Neural cell (in vitro differentiated cells): Measurements from ENCODE around the gene USP25. TPM values are rescaled to one million over a fixed set of nuclear protein-coding genes. Genes with fewer than 3 reads are reported as not detected.

Source experiments
- H2AFZ ChIP-seq: fragments of 200-600, 300-800 bp; sonication (generic), shearing (Covaris generic); 2 replicates; pipeline ENCODE4 v1.6.0; 2014; ENCODE audit warnings: low read depth, mild to moderate bottlenecking, antibody characterized with exemption, low read length, moderate library complexity
- H3F3A ChIP-seq: fragments of 200-600 bp; shearing (Covaris generic); 2 replicates; pipeline ENCODE4 v1.6.1; 2016; ENCODE audit warnings: mild to moderate bottlenecking, moderate library complexity, mixed read lengths, antibody characterized with exemption, low read length; ENCODE audit not compliant: insufficient read depth, poor library complexity, severe bottlenecking
- H3K27ac ChIP-seq: fragments of 200-600, 300-800 bp; sonication (generic), shearing (Covaris generic); 2 replicates; pipeline ENCODE4 v1.5.1; 2014; ENCODE audit warnings: mild to moderate bottlenecking, low read length, moderate library complexity
- H3K27me3 ChIP-seq: fragments of 300-800, 200-600 bp; sonication (generic), shearing (Covaris generic); 2 replicates; pipeline ENCODE4 v1.6.0; 2014; ENCODE audit warnings: mild to moderate bottlenecking, low read depth, low read length, moderate library complexity; ENCODE audit not compliant: insufficient read depth
- H3K36me3 ChIP-seq: fragments of 300-800, 200-600 bp; sonication (generic), shearing (Covaris generic); 2 replicates; pipeline ENCODE4 v1.5.1; 2014; ENCODE audit warnings: mild to moderate bottlenecking, antibody characterized with exemption, low read length, moderate library complexity; ENCODE audit not compliant: insufficient read depth
- H3K4me2 ChIP-seq: fragments of 300-800, 200-600 bp; sonication (generic), shearing (Covaris generic); 2 replicates; pipeline ENCODE4 v1.6.0; 2014; ENCODE audit warnings: mild to moderate bottlenecking, low read length
- H3K4me3 ChIP-seq: fragments of 300-800, 200-600 bp; sonication (generic), shearing (Covaris generic); 2 replicates; pipeline ENCODE4 v1.5.1; 2014; ENCODE audit warnings: mild to moderate bottlenecking, low read length, moderate library complexity
- H3K79me2 ChIP-seq: fragments of 200-600 bp; shearing (Covaris generic); replicated peaks from 2 replicates; pipeline ENCODE4 v1.6.0; 2014; ENCODE audit warnings: mild to moderate bottlenecking, low read length, moderate library complexity; ENCODE audit not compliant: insufficient read depth
- H3K9ac ChIP-seq: fragments of 300-800, 200-600 bp; sonication (generic), shearing (Covaris generic); 2 replicates; pipeline ENCODE4 v1.6.1; 2016; ENCODE audit warnings: mild to moderate bottlenecking, low read length, mixed read lengths
- H3K9me2 ChIP-seq: fragments of 200-600 bp; shearing (Covaris generic); 2 replicates; pipeline ENCODE4 v1.6.1; 2016; ENCODE audit warnings: mild to moderate bottlenecking, low read length, mixed read lengths; ENCODE audit not compliant: insufficient read depth
- H3K9me3 ChIP-seq: fragments of 200-600, 300-800 bp; sonication (generic), shearing (Covaris generic); 2 replicates; pipeline ENCODE4 v1.6.1; 2016; ENCODE audit warnings: mild to moderate bottlenecking, mixed run types, low read length, moderate library complexity, mixed read lengths
- H4K20me1 ChIP-seq: fragments of 200-600 bp; shearing (Covaris generic); 2 replicates; pipeline ENCODE4 v1.6.1; 2016; ENCODE audit warnings: mild to moderate bottlenecking, mixed run types; ENCODE audit not compliant: insufficient read depth
- EP300 ChIP-seq: fragments of 450-650 bp; conservative IDR thresholded peaks from 2 replicates; pipeline ENCODE4 v1.6.1; 2014; ENCODE audit warnings: antibody characterized with exemption, mild to moderate bottlenecking, moderate library complexity; ENCODE audit not compliant: poor library complexity, severe bottlenecking
- EZH2 ChIP-seq: fragments of 200-600, 300-800 bp; shearing (Covaris generic), sonication (generic); IDR thresholded peaks from 2 replicates; pipeline ENCODE4 v1.6.1; 2014; ENCODE audit warnings: antibody characterized with exemption, low read length, borderline replicate concordance, mild to moderate bottlenecking; ENCODE audit not compliant: insufficient read depth, poor library complexity, severe bottlenecking
- MXI1 ChIP-seq: fragments of 450-650 bp; conservative IDR thresholded peaks from 2 replicates; pipeline ENCODE4 v1.6.1; 2014; ENCODE audit warnings: antibody characterized with exemption, mild to moderate bottlenecking; ENCODE audit not compliant: poor library complexity, severe bottlenecking
- POLR2AphosphoS5 ChIP-seq: IDR thresholded peaks from 2 replicates; pipeline ENCODE4 v1.6.1; 2012
- RAD21 ChIP-seq: fragments of 450-650 bp; conservative IDR thresholded peaks from 2 replicates; pipeline ENCODE4 v1.6.1; 2014; ENCODE audit warnings: antibody characterized with exemption, mild to moderate bottlenecking, moderate library complexity
- SMC3 ChIP-seq: fragments of 450-650 bp; conservative IDR thresholded peaks from 2 replicates; pipeline ENCODE4 v1.6.1; 2014; ENCODE audit warnings: antibody characterized with exemption, mild to moderate bottlenecking, moderate library complexity; ENCODE audit not compliant: poor library complexity
- TAF1 ChIP-seq: IDR thresholded peaks from 2 replicates; pipeline ENCODE4 v1.6.1; 2012; ENCODE audit warnings: low read depth
- polyA plus RNA-seq: library from polyadenylated mRNA; depleted of rRNA; stranded (reverse); fragments of >200 nt; gene quantifications from 2 replicates; pipeline ENCODE4 v1.2.3, GENCODE V29; 2014
- TF ChIP-seq, protein P1 (sequence below): IDR thresholded peaks from 2 replicates; pipeline ENCODE4 v1.6.1; 2012; ENCODE audit warnings: borderline replicate concordance
- TF ChIP-seq, protein P2 (sequence below): fragments of 450-650 bp; IDR thresholded peaks from 2 replicates; pipeline ENCODE4 v1.5.1; 2014; ENCODE audit warnings: antibody characterized with exemption, mild to moderate bottlenecking, moderate library complexity; ENCODE audit not compliant: poor library complexity, severe bottlenecking

The USP25 gene
- polyA plus RNA-seq, 1 donor from 2014 or later: 19.2 TPM

DNA sequence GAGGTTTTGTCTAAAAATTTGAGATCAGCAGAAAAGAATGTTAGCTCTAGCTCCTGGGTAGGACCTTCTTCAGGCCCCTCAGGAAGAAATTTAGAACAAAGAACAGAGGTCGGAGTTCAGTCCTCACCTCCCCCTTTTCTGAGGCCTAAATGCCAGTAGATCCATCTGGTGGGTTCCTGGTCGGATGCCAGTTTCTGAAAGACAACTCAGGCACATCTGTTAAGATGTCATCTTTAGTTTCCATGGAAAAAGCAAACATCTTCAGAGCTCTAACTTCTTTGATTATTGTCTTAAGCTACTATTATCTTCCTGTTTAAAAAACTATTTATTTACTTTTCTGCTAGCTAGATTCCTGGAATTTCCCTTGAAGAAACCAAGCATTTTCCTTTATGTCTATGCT lies 37.1 kb upstream of the USP25 start:
- no peaks in the 10 kb centered on the region for H3K27me3 ChIP-seq
- TF ChIP-seq SMC3: no peak
- no peak for TF ChIP-seq TAF1
- no peak for TF ChIP-seq EP300
- TF ChIP-seq EZH2: no peak
- no peak for TF ChIP-seq RAD21
- TF ChIP-seq, protein P1, sequence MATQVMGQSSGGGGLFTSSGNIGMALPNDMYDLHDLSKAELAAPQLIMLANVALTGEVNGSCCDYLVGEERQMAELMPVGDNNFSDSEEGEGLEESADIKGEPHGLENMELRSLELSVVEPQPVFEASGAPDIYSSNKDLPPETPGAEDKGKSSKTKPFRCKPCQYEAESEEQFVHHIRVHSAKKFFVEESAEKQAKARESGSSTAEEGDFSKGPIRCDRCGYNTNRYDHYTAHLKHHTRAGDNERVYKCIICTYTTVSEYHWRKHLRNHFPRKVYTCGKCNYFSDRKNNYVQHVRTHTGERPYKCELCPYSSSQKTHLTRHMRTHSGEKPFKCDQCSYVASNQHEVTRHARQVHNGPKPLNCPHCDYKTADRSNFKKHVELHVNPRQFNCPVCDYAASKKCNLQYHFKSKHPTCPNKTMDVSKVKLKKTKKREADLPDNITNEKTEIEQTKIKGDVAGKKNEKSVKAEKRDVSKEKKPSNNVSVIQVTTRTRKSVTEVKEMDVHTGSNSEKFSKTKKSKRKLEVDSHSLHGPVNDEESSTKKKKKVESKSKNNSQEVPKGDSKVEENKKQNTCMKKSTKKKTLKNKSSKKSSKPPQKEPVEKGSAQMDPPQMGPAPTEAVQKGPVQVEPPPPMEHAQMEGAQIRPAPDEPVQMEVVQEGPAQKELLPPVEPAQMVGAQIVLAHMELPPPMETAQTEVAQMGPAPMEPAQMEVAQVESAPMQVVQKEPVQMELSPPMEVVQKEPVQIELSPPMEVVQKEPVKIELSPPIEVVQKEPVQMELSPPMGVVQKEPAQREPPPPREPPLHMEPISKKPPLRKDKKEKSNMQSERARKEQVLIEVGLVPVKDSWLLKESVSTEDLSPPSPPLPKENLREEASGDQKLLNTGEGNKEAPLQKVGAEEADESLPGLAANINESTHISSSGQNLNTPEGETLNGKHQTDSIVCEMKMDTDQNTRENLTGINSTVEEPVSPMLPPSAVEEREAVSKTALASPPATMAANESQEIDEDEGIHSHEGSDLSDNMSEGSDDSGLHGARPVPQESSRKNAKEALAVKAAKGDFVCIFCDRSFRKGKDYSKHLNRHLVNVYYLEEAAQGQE: no peak
- TF ChIP-seq MXI1: no peak
- no peak overlapping the region for H3K4me3 ChIP-seq
- H2AFZ ChIP-seq: no peak overlapping the region
- H3F3A ChIP-seq: no peaks in the 10 kb centered on the region
- no peaks in the 10 kb centered on the region for H3K36me3 ChIP-seq
- H3K4me2 ChIP-seq: no peak overlapping the region
- no peaks in the 10 kb centered on the region for H3K79me2 ChIP-seq
- no peak overlapping the region for H3K9ac ChIP-seq
- H3K27ac ChIP-seq: no peak overlapping the region
- H4K20me1 ChIP-seq: no peaks in the 10 kb centered on the region
- no peaks in the 10 kb centered on the region for H3K9me2 ChIP-seq
- H3K9me3 ChIP-seq: no peaks in the 10 kb centered on the region

DNA sequence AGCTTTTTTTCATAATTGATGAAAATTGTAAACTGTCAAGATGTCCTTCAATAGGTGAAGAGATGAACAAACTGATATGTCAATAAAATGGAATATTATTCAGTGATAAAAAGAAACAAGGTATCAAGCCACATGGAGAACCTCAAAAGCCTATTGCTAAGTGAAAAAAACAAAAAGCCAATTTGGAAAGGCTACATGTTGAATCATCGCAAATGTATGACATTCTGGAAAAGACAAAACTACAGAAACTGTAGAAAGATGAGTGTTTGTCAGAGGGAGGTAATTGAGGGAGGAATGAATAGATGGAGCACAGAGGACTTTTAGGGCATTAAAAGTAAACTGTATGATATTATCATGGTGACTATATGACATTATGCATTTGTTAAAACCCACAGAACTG lies 34.5 kb upstream of the USP25 start:
- Histone ChIP-seq H3F3A (no peaks in the 10 kb centered on the region), H3K36me3 (no peaks in the 10 kb centered on the region), H3K9ac (no peak overlapping the region), H2AFZ (no peak overlapping the region), H3K79me2 (no peaks in the 10 kb centered on the region), H3K27ac (no peak overlapping the region), H3K4me2 (no peak overlapping the region), H3K27me3 (no peaks in the 10 kb centered on the region), H4K20me1 (no peaks in the 10 kb centered on the region), H3K9me3 (no peaks in the 10 kb centered on the region), H3K4me3 (no peak overlapping the region), H3K9me2 (no peaks in the 10 kb centered on the region)
- no peak for TF ChIP-seq MXI1
- TF ChIP-seq, protein P1: no peak
- no peak for TF ChIP-seq TAF1
- TF ChIP-seq POLR2AphosphoS5: no peak
- no peak for TF ChIP-seq EP300
- TF ChIP-seq, protein P2, sequence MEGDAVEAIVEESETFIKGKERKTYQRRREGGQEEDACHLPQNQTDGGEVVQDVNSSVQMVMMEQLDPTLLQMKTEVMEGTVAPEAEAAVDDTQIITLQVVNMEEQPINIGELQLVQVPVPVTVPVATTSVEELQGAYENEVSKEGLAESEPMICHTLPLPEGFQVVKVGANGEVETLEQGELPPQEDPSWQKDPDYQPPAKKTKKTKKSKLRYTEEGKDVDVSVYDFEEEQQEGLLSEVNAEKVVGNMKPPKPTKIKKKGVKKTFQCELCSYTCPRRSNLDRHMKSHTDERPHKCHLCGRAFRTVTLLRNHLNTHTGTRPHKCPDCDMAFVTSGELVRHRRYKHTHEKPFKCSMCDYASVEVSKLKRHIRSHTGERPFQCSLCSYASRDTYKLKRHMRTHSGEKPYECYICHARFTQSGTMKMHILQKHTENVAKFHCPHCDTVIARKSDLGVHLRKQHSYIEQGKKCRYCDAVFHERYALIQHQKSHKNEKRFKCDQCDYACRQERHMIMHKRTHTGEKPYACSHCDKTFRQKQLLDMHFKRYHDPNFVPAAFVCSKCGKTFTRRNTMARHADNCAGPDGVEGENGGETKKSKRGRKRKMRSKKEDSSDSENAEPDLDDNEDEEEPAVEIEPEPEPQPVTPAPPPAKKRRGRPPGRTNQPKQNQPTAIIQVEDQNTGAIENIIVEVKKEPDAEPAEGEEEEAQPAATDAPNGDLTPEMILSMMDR: no peak
- no peak for TF ChIP-seq SMC3
- TF ChIP-seq RAD21: no peak
- no peak for TF ChIP-seq EZH2
